ENCODE data around the gene DHX38.

DNA sequence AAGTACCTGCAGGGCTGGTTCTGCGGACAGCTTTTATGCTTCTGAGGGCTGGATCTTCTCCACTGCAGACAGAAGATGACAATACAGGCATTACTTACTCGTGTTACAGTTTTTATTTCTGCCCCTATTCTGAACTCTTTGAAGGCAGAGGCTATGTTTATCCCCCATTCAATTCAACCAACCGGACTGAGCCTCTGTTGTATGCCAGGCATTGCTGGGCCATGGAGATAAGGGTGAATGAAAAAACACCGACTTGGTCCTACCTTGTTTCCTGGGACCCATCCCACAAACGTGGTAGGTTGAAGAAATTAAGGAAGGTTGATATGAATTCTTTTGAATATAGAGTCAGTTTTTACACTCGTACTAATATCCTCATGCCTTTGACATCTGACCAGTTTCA is 49.4 kb upstream of the DHX38 start:
- TF ChIP-seq POLR2A (IDR thresholded peaks at IDR 0.05), result no peak
- TF ChIP-seq, protein P1, sequence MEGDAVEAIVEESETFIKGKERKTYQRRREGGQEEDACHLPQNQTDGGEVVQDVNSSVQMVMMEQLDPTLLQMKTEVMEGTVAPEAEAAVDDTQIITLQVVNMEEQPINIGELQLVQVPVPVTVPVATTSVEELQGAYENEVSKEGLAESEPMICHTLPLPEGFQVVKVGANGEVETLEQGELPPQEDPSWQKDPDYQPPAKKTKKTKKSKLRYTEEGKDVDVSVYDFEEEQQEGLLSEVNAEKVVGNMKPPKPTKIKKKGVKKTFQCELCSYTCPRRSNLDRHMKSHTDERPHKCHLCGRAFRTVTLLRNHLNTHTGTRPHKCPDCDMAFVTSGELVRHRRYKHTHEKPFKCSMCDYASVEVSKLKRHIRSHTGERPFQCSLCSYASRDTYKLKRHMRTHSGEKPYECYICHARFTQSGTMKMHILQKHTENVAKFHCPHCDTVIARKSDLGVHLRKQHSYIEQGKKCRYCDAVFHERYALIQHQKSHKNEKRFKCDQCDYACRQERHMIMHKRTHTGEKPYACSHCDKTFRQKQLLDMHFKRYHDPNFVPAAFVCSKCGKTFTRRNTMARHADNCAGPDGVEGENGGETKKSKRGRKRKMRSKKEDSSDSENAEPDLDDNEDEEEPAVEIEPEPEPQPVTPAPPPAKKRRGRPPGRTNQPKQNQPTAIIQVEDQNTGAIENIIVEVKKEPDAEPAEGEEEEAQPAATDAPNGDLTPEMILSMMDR (IDR thresholded peaks at IDR 0.05), result no peak
